ENCODE results near the gene AFTPH.

The AFTPH gene

GRCh38 chr2:64487256-64488049, 36.7 kb upstream of the AFTPH start:
- no peak for TF ChIP-seq CTCF (IDR thresholded peaks at IDR 0.05; ENCODE audit: borderline replicate concordance, control extremely low read depth, extremely low read depth, insufficient read depth, missing control alignments)
- no peak for DNase-seq (ENCODE audit: low spot score)
- in situ Hi-C loops (cut with MboI; ENCODE audit: low sequenced_read_pairs, unreplicated experiment) = loop anchor here (5.0 to 25.0 kb wide), 3 partner anchors 155 to 800 kb away; no protein-coding TSS in a partner anchor

- peak; percentile 91 for TF ChIP-seq CTCF (IDR thresholded peaks at IDR 0.05; ENCODE audit: borderline replicate concordance, control extremely low read depth, extremely low read depth, insufficient read depth, missing control alignments)
- peak; percentile 69 for DNase-seq (ENCODE audit: low spot score)
- in situ Hi-C loops (cut with MboI; ENCODE audit: low sequenced_read_pairs, unreplicated experiment) = loop anchor here (5.0 to 25.0 kb wide), 3 partner anchors 156 to 801 kb away; no protein-coding TSS in a partner anchor
Observed at GRCh38 chr2:64488050-64488974, 35.8 kb upstream of the AFTPH start.

GRCh38 chr2:64489081-64489751, 34.9 kb upstream of the AFTPH start:
- in situ Hi-C loops (cut with MboI; ENCODE audit: low sequenced_read_pairs, unreplicated experiment) = loop anchor here (5.0 to 25.0 kb wide), 3 partner anchors 157 to 802 kb away; no protein-coding TSS in a partner anchor
- DNase-seq (ENCODE audit: low spot score) = no peak
- no peak for TF ChIP-seq CTCF (IDR thresholded peaks at IDR 0.05; ENCODE audit: borderline replicate concordance, control extremely low read depth, extremely low read depth, insufficient read depth, missing control alignments)

GRCh38 chr2:64491426-64491825, 32.7 kb upstream of the AFTPH start:
- no peak for DNase-seq (ENCODE audit: low spot score)
- in situ Hi-C loops (cut with MboI; ENCODE audit: low sequenced_read_pairs, unreplicated experiment) = loop anchor here (25.0 kb wide), 1 partner anchor 804 kb away; no protein-coding TSS in a partner anchor
- TF ChIP-seq CTCF (IDR thresholded peaks at IDR 0.05; ENCODE audit: borderline replicate concordance, control extremely low read depth, extremely low read depth, insufficient read depth, missing control alignments) = no peak

- in situ Hi-C loops (cut with MboI; ENCODE audit: low sequenced_read_pairs, unreplicated experiment) = loop anchor here (25.0 kb wide), 1 partner anchor 805 kb away; no protein-coding TSS in a partner anchor
- no peak for DNase-seq (ENCODE audit: low spot score)
- TF ChIP-seq CTCF (IDR thresholded peaks at IDR 0.05; ENCODE audit: borderline replicate concordance, control extremely low read depth, extremely low read depth, insufficient read depth, missing control alignments) = no peak
Observed at GRCh38 chr2:64492272-64492671, 31.9 kb upstream of the AFTPH start.

DNA sequence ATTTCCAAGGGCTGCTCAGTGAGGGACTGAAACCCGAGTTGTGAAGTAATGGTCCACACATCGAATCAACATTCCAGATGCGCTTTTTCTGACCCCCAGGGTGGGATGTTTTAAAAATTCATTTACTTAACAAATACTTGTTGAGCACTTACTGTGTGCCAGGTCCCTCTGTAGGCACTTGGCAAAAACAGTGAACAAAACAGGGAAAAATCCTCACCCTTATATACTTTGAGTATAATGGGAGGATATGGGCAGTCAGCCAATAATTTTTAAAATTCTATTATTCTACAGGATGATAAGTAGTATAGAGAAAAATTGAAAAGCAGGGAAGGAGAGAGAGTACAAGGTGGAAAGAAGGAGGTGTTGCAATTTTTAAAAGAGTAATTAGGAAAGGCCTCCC, 31.3 kb upstream of the AFTPH start:
- in situ Hi-C loops (cut with MboI; ENCODE audit: low sequenced_read_pairs, unreplicated experiment) = loop anchor here (25.0 kb wide), 1 partner anchor 806 kb away; no protein-coding TSS in a partner anchor
- TF ChIP-seq CTCF (IDR thresholded peaks at IDR 0.05; ENCODE audit: borderline replicate concordance, control extremely low read depth, extremely low read depth, insufficient read depth, missing control alignments) = no peak
- no peak for DNase-seq (ENCODE audit: low spot score)
